Stimulated activated CD8-positive, alpha-beta memory T cell treated with anti-CD3 and anti-CD28 coated beads, Interleukin-15, amount 100 ng/mL, for 4 hours (primary cell): ENCODE data around the gene EPHA10.
"Not testable (repeated sequence)": the region's sequence is repeated elsewhere in the genome, so short reads cannot be mapped to it uniquely, and the experiment has no call there.

ENCODE experiments used
- DNase-seq, 2 donors: peaks; one replicate each; pipeline ENCODE4 v3.0.0-alpha.2; 2020; ENCODE audit warnings: low read depth in 2 of 2

Gene EPHA10

DNA sequence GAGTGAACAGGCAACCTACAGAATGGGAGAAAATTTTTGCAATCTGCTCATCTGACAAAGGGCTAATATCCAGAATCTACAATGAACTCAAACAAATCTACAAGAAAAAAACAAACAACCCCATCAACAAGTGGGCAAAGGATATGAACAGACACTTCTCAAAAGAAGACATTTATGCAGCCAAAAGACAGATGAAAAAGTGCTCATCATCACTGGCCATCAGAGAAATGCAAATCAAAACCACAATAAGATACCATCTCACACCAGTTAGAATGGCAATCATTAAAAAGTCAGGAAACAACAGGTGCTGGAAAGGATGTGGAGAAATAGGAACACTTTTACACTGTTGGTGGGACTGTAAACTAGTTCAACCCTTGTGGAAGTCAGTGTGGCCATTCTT, 6.5 kb upstream of the EPHA10 start:
- not testable (repeated sequence) for DNase-seq

DNA sequence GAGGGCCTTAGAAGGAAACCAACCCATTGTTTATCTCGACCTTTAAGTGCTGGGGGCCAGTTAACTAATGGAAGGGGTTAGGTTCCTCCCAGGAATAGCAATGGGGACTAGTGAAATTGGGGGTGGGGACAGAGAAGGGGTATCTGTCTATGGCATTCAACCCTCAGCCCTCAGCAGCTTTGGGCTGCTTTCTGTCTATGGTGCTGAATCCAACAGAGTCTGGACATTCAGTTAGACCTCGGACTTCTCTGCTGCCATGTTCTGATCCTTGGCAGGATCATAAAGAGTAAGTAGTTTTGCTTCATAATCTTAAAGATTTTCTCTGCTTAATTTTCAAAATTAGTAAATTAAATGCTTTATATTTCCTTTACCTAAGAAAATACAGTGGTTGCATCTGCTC, 2.6 kb upstream of the EPHA10 start:
- no peak for DNase-seq

DNA sequence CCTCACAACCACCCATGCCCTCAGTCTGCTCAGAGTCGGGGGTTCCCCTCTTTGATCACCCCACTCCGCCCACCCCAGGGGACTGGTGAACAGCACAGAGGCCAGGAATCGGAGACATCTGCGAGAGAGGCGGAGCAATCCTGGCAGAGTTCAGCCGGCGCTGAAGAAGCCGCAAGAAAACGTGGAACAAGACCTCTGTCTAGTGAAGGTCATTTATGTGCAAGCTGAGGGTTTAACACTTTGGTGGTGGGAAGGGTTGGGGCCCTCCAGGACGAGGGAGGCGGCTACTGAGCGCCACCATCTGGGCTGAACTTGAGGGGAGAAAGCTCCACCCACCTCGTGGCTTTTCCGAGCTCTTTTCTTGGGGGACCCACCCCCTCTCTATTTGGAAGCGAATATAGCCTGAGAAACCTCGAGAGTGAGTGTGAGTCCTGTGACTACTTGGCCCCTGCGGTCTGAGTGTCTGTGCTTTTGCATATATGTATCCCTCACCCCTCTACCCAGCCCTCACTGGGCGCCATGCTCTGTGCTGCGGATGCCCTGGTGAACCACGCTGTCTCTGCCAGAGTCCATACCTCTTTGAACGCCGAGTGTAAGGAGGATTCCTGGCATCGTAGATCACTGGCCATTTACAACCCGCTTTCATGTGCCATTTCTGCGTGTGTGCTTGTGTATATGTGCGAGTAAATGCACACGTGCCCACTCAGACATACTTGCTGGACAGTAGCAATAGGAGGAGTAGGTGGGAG, 1.2 kb upstream of the EPHA10 start:
- DNase-seq = no peak

DNA sequence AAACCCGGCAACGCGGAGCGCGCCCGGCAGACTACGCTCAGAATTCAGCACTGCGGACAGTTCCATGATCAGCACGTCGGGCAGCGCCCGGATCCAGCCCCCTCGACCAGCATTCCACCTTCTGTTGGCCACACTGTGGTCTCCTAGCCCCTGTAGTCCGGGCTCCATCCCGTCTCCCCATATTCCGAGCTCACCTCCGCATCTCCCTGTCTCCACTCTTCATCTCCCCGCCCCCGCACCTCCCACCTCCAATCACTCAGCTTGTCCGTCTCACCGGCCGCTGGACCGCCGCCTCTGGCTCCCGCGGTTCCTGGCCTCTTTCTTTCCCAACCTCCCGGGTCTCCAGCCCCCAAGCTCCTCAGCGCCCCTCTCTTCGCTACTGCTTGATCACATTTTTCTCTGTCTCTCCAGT, 500 bp downstream of the EPHA10 start:
- no peak for DNase-seq

DNA sequence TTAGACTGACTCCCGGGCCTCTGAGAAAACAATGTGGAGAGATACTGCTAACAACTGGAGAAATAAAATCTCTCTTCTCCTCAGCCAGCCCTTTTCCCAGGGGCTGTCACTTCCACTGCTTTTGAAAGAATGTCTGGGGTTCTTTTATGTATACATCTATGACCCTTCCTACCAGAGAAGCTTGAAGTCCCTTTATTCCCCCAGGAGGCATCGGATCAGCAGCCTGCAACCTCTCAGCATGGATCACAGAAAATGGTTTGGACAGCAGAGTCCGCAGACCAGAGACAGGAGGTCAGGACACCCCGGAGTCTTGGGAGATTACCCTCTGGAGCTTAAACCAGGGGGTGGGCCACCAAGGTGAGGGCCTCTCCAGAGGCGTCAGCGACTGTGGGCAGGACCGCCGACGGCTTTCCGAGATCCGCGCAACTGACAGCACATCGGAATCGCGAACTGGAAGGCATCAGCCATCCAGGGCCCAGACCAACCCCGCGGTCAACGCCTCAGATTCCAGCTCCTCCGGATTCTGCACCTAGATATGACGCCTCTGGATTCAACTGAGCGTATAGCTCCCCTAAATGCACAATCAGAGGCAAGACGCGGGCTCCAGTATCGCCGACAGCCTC, 1.0 kb downstream of the EPHA10 start:
- no peak for DNase-seq

DNA sequence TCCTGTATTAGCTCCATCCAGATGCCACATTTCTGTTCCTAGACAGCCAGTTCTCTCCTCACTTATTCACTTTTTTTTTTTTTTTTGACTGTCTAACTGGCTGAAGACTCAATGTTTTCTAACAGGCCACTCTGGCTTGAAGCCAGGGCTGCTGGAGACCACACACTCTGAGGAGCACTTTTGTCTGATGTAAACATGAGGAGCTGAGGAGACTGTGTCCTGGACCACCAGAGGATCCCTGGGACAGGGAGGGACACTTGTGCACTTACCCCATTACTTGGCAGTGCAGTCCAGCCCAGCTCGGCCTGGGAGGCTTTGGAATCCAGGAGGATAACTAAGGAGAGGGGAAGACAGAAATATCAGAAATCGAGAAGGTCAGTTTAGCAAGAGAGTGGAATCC, 2.4 kb downstream of the EPHA10 start:
- DNase-seq = no peak

DNA sequence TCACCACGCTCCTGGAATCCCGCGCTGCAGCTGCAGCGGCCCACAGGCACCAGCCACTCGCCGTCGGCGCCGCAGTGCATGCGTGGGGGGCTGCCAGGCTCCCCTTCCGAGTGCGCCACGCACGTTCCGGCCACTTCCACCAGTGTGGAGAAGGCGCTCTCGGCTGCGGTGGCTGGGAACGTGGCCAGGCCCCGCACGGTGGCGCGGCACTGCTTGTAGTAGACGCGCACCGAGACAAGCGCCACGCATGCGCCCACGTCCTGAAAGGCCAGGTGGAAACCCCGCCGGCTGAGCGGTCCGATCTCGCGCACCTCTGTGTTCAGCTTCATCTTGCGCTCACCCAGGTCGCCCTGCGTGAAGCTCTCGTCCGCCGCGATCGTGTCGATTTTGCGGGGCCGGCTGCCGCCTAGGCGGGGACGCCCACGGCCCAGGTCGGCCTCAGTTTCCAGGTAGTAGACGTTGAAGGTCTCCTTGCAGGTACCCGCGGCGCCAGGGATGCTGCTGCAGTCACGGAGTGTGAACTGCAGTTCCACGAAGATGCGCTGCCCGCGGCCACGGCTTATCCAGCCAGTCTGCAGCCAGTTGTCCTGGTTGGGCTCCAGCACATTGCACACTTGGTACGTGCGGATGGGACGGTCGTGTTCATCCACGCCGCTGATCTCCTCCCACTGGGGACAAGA, 3.4 kb downstream of the EPHA10 start:
- no peak for DNase-seq

DNA sequence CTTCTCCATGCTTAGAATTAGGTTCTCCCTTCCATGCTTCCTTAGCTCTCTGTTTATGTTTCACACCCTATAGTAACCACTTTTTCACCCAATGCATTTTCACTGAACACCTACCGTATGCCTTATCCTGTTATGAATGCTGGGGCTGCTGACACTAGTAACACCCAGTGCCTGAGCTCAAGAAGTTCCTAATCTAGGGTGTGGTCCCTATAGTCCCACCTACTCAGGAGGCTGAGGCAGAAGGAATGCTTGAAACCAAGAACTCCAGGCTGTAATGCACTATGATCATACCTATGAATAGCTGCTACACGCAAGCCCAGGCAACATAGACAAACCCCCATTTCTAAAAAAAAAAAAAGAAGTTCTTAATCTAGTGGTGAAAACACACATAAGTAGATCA, 5.5 kb downstream of the EPHA10 start:
- no peak for DNase-seq

DNA sequence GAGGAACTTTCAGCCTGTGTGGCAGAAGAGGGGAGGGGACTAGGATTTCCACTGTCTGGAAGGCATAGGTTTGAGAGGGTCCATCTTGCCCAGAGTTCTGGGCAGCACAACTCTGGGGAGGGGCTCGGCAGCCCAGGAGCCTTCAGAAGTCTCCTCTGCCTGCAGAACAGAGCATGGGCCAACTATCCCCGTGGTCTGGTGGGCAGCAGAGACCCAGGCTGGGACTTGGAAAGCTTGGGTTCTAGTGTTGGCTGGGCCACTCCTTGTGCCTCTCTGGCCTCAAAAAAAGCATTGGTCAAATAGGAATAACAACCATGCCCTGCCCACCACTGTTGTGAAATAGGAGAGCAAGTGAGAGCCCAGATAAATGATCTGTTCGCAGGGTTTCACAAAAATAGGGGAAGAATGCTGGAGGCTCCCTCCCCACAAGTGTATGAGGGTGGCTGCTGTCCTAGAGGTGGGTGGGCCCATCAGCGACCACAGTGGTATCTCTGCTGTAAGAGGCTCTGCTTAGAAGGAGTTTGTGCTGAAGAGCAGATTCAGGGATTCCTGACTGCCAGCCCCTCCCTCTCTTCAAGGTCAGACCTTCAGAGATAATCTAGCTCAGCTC, 8.9 kb downstream of the EPHA10 start:
- no peak for DNase-seq

DNA sequence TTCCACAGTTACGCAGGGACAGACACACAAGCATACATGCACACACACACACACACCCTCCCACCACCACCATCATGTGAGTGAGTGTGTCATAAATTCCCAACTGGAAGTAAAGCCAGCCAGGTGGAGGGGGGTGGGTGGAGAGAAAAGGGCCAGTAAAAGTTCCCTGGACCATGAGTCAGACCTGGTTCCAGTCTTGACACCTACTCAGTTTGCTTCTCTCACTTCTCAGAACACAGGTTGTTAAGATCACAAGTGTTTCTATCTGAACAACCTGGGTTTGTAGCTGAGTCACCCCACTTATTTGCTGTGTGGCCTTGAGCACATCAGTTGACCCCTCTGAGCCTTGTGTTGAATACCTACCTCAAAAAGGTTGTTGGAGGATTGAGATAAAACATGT, 9.6 kb downstream of the EPHA10 start:
- no peak for DNase-seq

DNA sequence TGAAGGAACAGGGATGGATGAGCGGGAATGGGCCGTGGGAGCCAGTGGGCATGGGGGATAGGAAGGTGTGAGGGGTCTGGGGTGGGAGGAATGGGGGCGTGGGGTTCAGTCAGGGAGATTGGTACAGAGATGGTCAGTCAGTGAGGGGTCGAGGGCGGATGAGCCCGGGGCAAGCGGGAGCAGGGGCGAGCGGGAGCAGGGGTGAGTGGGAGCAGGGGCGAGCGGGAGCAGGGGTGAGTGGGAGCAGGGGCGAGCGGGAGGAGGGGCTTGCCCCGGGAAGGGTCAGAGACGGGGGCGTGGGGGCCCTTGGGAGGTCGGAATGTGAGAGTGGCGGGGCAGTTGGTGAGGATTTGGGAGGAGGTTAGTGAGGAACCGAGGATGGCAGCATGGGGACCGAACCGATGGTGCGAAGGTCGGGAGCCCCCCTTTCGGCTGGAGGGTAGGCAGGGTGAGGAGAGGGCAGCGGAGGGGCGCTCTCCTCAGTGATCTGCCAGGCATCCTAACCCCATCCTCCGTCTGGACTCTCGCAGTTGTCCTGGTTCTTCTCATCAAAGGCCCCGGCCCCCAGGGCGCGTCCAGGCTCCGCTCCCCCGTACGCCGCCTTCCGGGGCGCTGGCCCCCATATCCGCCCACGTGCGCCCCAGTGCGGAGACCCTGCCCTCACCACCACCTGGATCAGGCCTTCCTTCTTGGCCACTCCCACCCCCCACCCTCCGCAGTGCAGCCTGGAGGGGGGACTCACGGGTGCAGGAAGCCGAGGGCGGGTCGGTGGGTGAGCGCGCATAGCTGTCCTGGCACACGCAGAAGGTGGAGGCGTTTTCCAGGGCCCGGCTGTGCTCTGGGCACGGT, 11.2 kb downstream of the EPHA10 start:
- DNase-seq = no peak

DNA sequence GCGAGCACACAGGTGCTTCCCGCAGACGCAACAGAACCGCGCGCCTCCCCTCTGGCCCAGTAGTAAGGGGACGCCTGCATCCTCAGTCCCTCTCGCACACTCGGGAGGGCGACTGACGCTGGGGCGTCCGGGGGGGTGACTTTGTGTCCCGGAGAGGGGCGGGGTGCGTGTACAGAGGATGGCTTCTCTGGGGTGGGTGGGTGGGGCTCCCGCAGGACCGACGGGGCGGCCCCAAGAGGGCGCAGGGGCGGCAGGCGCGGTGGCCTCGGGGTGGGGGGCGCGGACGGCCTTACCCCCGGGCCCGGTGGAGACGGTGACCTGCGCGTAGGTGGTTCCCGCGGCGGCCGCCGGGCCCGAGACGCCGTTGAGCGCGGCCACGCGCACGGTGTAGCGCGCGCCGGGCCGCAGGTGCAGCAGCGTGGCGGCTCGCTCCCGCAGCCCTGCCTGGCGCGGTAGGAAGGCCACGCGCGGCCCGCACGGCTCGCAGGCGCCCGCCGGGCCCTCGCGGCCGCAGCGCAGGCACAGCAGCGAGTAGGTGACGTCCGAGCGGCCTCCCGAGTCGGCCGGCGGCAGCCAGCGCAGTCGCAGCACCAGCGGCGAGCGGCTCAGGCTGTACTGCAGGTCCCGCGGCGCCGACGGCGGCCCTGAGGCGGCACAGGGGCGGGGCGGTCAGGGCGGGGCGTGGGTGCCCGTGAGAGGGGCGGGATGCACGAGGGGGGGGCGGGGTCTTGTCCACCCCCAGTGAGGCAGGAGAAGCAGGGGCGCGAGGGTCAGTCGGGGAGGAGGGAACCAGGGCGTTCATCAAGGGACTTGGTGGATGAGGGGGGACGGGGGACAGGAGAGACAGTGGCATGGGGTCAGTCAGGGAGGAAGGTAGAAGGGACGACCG, 12.1 kb downstream of the EPHA10 start:
- DNase-seq = no peak

DNA sequence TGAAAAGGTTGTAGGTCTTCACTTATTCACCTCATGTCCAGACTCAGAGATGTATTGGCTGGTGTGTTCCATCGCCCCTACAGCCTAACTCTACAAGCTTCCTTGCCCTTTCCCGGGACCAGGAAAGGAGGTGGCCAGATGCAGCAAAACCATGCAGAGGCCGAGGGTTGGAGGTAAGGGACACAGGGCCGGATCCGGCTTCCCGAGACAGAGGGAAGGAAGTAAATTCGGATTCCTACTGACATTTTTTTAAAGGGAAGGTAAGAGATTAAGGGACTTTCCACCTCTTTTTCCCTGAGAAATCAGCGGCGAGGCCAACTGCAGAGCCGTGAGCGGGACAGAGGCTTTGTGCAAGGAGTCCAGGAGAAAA, 12.7 kb downstream of the EPHA10 start:
- no peak for DNase-seq

DNA sequence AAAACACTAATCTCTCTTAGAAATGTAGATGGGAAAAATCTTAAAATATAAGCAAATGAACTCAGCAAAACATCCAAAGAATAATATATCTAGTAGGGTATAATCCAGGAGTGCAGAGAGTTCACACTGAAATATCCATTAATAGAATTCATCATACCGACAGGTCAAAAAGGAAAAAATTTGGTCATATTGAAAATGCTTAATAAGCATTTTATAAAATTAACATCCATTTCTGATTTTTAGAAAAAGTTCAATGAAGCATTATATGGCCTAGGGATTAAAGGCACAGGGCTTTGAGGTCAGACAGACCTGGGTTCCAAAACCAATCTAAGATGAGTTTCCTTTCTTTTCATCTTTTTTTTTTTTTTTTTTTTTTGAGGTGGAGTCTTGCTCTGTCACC, 16.4 kb downstream of the EPHA10 start:
- no peak for DNase-seq

DNA sequence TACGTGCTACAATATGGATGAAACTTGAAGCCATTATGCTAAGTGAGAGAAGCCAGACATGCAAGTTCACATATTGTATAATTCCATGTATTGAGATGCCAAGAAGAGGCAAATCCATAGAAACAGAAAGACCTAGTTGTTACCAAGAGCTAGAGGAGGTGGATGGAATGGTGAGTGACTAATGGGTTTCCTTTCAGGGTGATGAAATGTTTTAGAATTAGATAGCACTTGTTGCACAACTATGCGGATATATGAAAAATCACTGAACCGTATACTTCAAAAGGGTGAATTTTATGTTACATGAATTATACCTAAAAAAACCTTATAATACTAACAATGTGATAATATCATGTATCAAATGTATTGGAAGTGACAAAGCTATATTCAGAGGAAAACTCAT, 18.1 kb downstream of the EPHA10 start:
- DNase-seq = no peak

DNA sequence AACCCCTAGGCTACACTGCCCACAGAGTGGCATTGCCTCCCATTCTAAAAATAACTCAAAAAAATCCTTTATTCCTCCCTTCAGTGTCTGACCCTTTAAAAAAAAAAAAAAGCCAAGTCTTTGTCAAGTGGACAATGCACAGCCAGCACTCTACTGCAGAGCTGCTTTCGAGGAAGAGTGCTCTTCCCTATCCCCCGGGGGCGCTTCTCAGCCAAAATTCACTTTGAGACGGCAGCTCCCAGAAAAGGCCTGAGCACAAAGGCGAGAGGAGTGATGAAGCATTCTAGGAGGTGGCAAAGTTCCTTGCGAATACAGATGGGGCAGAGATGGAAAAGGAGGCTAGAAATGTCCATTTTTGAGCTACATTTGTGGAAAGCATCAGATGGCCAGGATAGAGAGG, 23.3 kb downstream of the EPHA10 start:
- DNase-seq = no peak

DNA sequence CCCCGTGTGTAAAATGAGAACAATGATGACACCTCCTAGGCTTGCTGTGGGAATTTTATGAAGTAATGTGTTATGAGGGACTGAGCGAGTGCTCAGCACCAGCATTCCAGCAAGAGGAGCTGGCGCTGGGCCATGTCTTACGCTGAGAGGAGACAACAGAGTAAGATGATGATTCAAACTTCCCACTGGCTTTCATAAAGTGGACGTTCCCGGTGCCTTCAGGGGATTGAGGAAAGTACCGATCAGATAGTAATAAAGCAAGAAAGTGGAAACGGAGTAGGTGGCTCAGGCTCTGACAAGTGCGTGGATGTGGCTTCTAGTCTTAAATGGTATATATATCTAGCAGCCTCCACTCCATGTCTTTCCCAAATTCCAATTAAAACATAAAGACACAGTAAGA, 23.8 kb downstream of the EPHA10 start:
- DNase-seq = no peak

DNA sequence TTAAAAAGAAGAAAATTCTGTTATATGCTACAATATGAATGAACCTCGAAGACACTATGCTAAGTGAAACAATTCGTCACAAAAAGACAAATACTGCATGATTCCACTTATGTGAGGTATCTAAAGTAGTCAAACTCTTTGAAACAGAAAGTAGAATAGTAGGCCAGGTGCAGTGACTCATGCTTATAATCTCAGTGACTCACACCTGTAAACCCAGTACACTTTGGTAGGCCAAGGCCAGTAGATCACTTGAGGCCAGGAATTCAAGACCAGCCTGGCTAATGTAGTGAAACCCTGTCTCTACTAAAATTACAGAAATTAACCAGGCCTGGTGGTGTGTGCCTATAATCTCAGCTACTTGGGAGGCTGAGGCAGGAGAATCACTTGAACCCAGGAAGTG, 25.7 kb downstream of the EPHA10 start:
- DNase-seq = no peak

DNA sequence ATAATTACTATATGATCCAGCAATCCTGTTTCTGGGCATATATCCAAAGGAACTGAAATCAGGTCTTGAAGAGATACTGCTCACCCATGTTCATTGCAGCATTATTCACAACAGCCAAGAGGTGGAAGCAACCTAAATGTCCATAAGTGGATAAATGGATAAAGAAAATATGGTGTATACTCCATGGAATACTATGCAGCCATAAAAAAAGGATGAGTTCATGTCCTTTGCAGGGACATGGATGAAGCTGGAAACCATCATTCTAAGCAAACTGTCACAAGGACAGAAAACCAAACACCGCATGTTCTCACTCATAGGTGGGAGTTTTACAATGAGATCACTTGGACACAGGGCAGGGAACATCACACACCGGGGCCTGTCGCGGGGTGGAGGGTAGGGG, 26.3 kb downstream of the EPHA10 start:
- DNase-seq = not testable (repeated sequence)

DNA sequence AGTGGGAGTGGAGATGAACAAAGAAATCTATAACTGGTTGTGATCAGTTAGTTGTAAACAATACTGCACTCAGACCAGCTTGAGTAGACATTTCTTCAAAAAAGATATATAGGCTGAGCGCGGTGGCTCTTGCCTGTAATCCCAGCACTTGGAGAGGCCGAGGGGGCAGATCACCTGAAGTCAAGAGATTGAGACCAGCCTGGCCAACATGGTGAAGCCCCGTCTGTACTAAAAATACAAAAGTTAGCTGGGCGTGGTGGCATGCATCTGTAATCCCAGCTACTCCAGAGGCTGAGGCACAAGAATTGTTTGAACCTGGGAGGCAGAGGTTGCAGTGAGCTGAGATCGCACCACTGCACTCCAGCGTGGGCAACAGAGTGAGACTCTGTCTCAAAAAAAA, 26.9 kb downstream of the EPHA10 start:
- DNase-seq = not testable (repeated sequence)
